Measurements from ENCODE around the gene FOXF1.

Gene FOXF1

DNA sequence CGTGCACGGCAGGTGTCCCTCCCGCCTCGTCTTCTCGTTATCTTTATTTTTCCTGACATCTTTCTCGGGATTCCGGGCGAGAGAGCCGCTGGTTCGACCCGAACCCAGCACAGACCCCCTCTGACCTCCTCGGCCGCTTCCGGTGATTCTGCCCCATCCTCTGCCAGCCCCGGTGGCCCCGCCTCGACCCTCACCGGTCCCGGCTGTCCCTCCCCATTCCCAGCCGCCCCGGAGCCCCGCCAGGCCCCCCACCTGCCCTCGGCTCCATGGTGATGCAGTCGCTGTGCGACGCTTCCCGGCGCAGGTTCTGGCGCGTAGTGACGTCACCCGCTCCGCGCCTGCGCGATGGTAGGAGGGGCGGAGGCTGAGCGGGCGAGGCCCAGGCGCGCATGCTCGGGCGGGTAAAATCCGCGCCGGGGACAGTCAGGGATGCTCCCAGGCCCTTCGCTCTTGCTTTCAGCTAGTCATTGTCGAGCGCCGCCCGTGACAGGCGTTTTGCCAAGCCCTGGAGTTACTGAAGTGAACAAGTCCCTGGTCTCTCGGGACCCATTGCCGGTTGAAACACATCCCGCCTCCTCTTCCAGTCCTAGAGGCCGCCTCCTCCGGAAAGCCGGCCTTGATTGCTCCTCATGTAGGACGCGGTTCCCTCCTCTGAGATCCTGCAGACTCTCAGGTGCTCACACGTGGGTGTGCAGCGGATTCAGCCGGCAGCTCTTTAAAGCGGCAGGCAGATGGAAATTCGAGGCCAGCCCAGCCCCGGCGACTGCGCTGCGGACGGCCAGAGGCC lies 44.8 kb downstream of the FOXF1 start, which contains the start of gene MTHFSD:
Gene MTHFSD, minus strand, starts transcription at position 319 of the 787 bp plus-strand sequence. Its CDS starts 51 bp downstream, at position 268.
- H3K4me1 ChIP-seq (ENCODE audit: control insufficient read depth, low read length), result peaks cover 12% of the 10 kb centered on the region
- peak within 1 kb of the TSS; percentile 87 for H3K4me2 ChIP-seq (ENCODE audit: low read length)
- peak within 1 kb of the TSS; percentile 29 for H3K27ac ChIP-seq (ENCODE audit: low read depth, low read length)
- no peaks in the 10 kb centered on the region for H3K27me3 ChIP-seq (ENCODE audit: control insufficient read depth, low read length)
- peaks cover 25% of the 10 kb centered on the region for H3K79me2 ChIP-seq (ENCODE audit: control insufficient read depth, low read length)
- 0 out of 2 replicates have a peak, but pooled peaks cover 3% of the 10 kb centered on the region for H3K9me3 ChIP-seq (ENCODE audit: control insufficient read depth, insufficient read depth, low read length)
- TF ChIP-seq, protein P1, sequence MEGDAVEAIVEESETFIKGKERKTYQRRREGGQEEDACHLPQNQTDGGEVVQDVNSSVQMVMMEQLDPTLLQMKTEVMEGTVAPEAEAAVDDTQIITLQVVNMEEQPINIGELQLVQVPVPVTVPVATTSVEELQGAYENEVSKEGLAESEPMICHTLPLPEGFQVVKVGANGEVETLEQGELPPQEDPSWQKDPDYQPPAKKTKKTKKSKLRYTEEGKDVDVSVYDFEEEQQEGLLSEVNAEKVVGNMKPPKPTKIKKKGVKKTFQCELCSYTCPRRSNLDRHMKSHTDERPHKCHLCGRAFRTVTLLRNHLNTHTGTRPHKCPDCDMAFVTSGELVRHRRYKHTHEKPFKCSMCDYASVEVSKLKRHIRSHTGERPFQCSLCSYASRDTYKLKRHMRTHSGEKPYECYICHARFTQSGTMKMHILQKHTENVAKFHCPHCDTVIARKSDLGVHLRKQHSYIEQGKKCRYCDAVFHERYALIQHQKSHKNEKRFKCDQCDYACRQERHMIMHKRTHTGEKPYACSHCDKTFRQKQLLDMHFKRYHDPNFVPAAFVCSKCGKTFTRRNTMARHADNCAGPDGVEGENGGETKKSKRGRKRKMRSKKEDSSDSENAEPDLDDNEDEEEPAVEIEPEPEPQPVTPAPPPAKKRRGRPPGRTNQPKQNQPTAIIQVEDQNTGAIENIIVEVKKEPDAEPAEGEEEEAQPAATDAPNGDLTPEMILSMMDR (IDR thresholded peaks at IDR 0.05; ENCODE audit: low read depth, low read length, poor library complexity, severe bottlenecking), result no peak
- TF ChIP-seq EZH2phosphoT487 (IDR thresholded peaks at IDR 0.05; ENCODE audit: borderline replicate concordance, low read length), result no peak
- H3F3A ChIP-seq (ENCODE audit: control insufficient read depth, insufficient read depth), result peaks cover 5% of the 10 kb centered on the region; the same call in 1 of the 2 replicates
- peaks cover 35% of the 10 kb centered on the region for H3K36me3 ChIP-seq (ENCODE audit: control insufficient read depth, low read length)
- peak within 1 kb of the TSS; percentile 92 for H3K4me3 ChIP-seq (ENCODE audit: low read length)
- no peaks in the 10 kb centered on the region for H4K20me1 ChIP-seq (ENCODE audit: control insufficient read depth, insufficient read depth, low read depth, low read length)
- H3K9me2 ChIP-seq (replicated peaks; ENCODE audit: control insufficient read depth, low read length), result no peaks in the 10 kb centered on the region

DNA sequence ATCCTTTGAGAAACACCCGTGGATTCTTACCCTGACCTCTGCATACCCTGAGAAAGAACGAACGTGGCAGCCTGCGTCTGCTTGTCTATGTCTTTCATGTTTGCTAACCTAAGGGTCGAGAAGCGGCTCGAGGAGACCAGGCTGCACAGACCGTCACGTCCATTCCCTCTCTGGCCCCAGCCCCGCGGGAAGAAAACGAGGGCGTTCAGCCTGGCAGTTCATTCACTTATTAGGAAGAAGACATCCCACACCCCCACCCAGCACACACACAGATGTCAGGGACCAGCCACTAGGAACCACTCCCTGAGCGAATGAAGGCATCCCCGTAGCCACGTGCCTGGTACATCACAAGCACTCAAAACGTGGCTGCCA lies 45.4 kb downstream of the FOXF1 start:
- Histone ChIP-seq H3K27ac (ENCODE audit: low read depth, low read length) (no peak overlapping the region), H3K79me2 (ENCODE audit: control insufficient read depth, low read length) (peaks cover 25% of the 10 kb centered on the region), H4K20me1 (ENCODE audit: control insufficient read depth, insufficient read depth, low read depth, low read length) (no peaks in the 10 kb centered on the region), H3K9me3 (ENCODE audit: control insufficient read depth, insufficient read depth, low read length) (0 out of 2 replicates have a peak, but pooled peaks cover 3% of the 10 kb centered on the region), H3K9me2 (replicated peaks; ENCODE audit: control insufficient read depth, low read length) (no peaks in the 10 kb centered on the region), H3K4me1 (ENCODE audit: control insufficient read depth, low read length) (peaks cover 12% of the 10 kb centered on the region), H3K4me3 (ENCODE audit: low read length) (peak overlapping the region; percentile 92), H3F3A (ENCODE audit: control insufficient read depth, insufficient read depth) (peaks cover 5% of the 10 kb centered on the region; the same call in 1 of the 2 replicates), H3K27me3 (ENCODE audit: control insufficient read depth, low read length) (no peaks in the 10 kb centered on the region), H3K36me3 (ENCODE audit: control insufficient read depth, low read length) (peaks cover 29% of the 10 kb centered on the region), H3K4me2 (ENCODE audit: low read length) (peak overlapping the region; percentile 87)
- no peak for TF ChIP-seq EZH2phosphoT487 (IDR thresholded peaks at IDR 0.05; ENCODE audit: borderline replicate concordance, low read length)

DNA sequence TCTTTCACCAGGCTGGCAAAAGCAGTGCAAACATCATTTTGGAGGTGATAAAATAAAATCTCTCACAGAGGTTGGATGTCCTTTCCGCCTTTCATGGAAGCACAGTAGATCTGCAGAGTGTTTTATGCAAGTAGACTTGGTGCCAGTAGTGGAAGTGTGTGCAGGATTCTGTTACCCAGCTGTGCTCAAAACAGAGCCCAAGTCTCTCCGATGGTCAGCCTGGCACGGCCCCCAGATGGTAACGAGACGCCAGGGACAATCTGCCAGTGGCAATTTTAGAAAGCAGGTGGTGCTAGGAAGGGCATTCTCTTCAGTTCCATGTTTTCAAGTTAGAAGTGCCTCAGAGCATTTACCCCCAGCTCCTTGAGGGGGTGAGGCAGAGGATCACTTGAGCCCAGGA lies 46.2 kb downstream of the FOXF1 start:
- Histone ChIP-seq H3K79me2 (ENCODE audit: control insufficient read depth, low read length) (peaks cover 25% of the 10 kb centered on the region), H3K36me3 (ENCODE audit: control insufficient read depth, low read length) (peaks cover 23% of the 10 kb centered on the region)

More for the DNA sequence above, 46.2 kb downstream of the FOXF1 start:
- no peak overlapping the region for H3K27ac ChIP-seq (ENCODE audit: low read depth, low read length)
- H3K9me3 ChIP-seq (ENCODE audit: control insufficient read depth, insufficient read depth, low read length), result 0 out of 2 replicates have a peak, but pooled peaks cover 3% of the 10 kb centered on the region
- H3K4me1 ChIP-seq (ENCODE audit: control insufficient read depth, low read length), result peaks cover 12% of the 10 kb centered on the region
- no peak overlapping the region for H3K4me2 ChIP-seq (ENCODE audit: low read length)
- no peaks in the 10 kb centered on the region for H3K27me3 ChIP-seq (ENCODE audit: control insufficient read depth, low read length)
- TF ChIP-seq, protein P1 (IDR thresholded peaks at IDR 0.05; ENCODE audit: low read depth, low read length, poor library complexity, severe bottlenecking), result no peak
- no peak for TF ChIP-seq EZH2phosphoT487 (IDR thresholded peaks at IDR 0.05; ENCODE audit: borderline replicate concordance, low read length)
- peaks cover 5% of the 10 kb centered on the region; the same call in 1 of the 2 replicates for H3F3A ChIP-seq (ENCODE audit: control insufficient read depth, insufficient read depth)
- no peak overlapping the region for H3K4me3 ChIP-seq (ENCODE audit: low read length)
- H4K20me1 ChIP-seq (ENCODE audit: control insufficient read depth, insufficient read depth, low read depth, low read length), result no peaks in the 10 kb centered on the region
- H3K9me2 ChIP-seq (replicated peaks; ENCODE audit: control insufficient read depth, low read length), result no peaks in the 10 kb centered on the region
